ENCODE data around the gene CLIC4.

GRCh38 chr1:24865168-24865567 lies 119.9 kb downstream of the CLIC4 start:
- no peak for TF ChIP-seq CTCF (IDR thresholded peaks at IDR 0.05)
- TF ChIP-seq EZH2 (IDR thresholded peaks at IDR 0.05; ENCODE audit: borderline replicate concordance, insufficient read depth, low read depth, low read length, poor library complexity, severe bottlenecking) = no peak

Measured in B cell (primary cell).